Activated CD8-positive, alpha-beta memory T cell treated with anti-CD3 and anti-CD28 coated beads for 36 hours (primary cell): ENCODE results near the gene LRRC25. TPM values are rescaled to one million over a fixed set of nuclear protein-coding genes. Genes with fewer than 3 reads are reported as not detected.
"Not testable (repeated sequence)": the region's sequence is repeated elsewhere in the genome, so short reads cannot be mapped to it uniquely, and the experiment has no call there.

ENCODE experiments used
- CTCF ChIA-PET: fragments of 350-600 bp; sonication (Branson Sonifier 250); formaldehyde crosslinking; loops from one replicate; lab custom pipeline; 2021; ENCODE audit warnings: antibody characterized with exemption; lab: Charles Lee
- POLR2A ChIA-PET: fragments of 350-600 bp; sonication (Branson Sonifier 250); formaldehyde crosslinking; loops from one replicate; lab custom pipeline; 2021; ENCODE audit warnings: antibody characterized with exemption; lab: Charles Lee
- total RNA-seq, 2 experiments: library from RNA; stranded (reverse); gene quantifications; one replicate each; pipeline ENCODE4 v1.2.3, GENCODE V29; 2021

LRRC25 gene
- total RNA-seq, 2 experiments from 2014 or later, result not detected

- ChIA-PET CTCF (interaction anchor here (0.7 to 2.1 kb wide), 12 partner anchors 8 to 214 kb away, joined by 3 to 9 read pairs (median 5); no protein-coding TSS in a partner anchor), POLR2A (interaction anchor here (0.6 to 5.4 kb wide), 8 partner anchors 10 to 413 kb away, joined by 3 to 36 read pairs (median 6); partner anchors contain the start of gene JUND)
Measured at GRCh38 chr19:18419195-18419698, 21.8 kb upstream of the LRRC25 start, which contains the start of gene SSBP4. TSS of gene SSBP4 (plus strand) at chr19:18419398. CDS start at chr19:18419649, 251 bp downstream.

DNA sequence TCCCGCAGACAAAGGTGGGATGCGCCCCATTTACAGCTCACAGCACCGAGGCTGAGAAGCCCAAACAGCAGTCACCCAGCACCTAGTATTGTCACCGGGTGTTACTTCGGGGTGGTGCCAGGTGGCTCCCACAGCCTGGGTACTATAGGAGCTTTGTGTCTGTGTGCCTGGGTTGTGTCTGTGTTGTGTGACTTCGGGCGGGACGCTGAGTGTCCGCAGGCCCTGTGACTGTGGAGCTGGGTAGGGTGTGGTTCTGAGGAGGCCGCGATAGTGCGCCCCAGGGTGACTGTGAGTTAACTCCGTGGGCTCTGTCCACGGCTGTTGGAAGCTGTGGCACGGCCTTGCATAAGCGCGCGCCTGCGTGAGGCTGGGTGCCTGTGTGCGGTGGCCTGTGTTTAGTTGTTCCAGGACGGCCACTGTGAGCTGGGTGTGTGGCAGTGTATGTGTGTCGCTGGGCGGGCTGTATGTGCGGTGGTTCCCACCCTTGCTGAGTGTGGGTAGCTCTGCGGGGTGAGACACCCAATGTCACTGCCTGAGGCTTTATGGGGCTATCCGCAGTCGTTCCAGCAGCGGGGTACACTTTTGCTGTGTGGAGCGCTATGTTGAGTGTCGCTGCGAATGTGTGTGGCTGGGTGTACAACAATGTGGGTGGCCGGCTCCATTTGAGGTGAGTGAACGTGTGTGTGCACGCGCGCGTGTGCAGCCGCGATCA, 21.2 kb upstream of the LRRC25 start:
- ChIA-PET CTCF (interaction anchor here (0.7 to 1.9 kb wide), 10 partner anchors 7 to 214 kb away, joined by 3 to 9 read pairs (median 4); no protein-coding TSS in a partner anchor), POLR2A (interaction anchor here (0.8 to 5.4 kb wide), 7 partner anchors 10 to 414 kb away, joined by 3 to 36 read pairs (median 5); partner anchors contain the start of gene JUND)

DNA sequence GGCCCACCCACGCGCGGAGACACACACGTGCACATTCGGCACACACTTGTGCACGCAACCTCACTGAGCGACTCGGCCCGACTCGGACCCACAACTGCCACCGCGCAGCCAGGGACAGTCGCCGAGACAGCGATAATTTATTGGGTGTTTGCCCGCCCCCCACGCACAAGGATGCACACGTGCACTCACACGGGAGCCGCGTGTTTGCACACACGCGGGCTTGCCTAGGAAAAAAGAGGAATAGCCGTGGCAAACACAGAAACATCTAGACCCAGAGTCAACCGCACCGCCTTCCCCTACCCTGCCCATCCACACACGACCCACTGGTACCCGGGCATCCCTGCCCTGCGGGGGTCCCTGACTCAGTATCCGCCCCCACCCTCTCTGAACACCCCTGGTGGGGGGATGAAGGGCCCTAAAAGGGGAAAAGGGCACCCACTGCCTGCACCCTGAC, 20.6 kb upstream of the LRRC25 start:
- ChIA-PET CTCF (interaction anchor here (1.1 to 9.2 kb wide), 5 partner anchors 29 to 166 kb away, joined by 4 to 107 read pairs (median 5); partner anchors contain the start of gene GDF15), POLR2A (interaction anchor here (1.0 to 5.4 kb wide), 4 partner anchors 11 to 138 kb away, joined by 3 to 36 read pairs (median 6); partner anchors contain the start of gene JUND)

DNA sequence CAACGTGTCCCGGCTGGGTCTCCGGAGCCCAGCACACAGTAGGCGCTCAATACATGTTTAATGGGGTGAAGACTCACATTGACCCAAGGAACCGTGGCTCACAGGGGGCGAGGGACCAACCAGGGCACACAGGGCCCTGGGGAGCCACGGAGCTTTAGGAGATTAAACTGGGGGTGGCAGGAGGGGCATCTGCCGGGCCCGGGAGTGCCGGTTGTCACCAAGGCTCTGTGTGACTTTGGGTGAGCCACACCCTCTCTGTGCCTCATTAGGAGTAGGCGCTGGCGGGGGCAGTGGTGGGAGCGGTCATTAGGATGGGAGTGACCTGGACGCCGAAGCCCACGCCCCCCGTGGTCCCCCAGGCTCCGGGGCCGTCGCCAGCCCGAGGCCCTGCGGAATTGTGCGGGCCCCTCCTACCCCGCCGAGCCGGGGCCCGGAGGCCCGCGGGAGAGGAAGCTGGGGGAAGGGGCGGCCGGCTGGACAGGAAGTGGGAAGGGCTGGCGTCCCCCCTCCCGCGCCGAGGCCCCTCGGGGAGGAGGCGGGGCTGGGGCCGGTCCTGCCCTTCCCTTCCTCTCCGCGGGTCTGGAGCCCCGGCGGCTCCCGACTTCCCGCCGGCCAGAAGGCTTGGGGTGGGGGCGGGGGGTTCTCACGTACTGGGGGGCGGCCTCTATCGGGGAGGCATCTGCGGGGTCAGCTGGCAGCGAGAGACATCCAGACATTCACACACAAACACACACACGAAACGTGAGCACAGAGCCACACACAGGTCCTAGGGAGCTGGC, 20.0 kb upstream of the LRRC25 start:
- CTCF ChIA-PET, result interaction anchor here (1.3 to 9.2 kb wide), 5 partner anchors 14 to 304 kb away, joined by 3 to 107 read pairs (median 5); partner anchors contain the start of gene GDF15
- POLR2A ChIA-PET, result interaction anchor here (0.6 to 5.4 kb wide), 7 partner anchors 40 to 418 kb away, joined by 3 to 36 read pairs (median 6); partner anchors contain the start of gene JUND

DNA sequence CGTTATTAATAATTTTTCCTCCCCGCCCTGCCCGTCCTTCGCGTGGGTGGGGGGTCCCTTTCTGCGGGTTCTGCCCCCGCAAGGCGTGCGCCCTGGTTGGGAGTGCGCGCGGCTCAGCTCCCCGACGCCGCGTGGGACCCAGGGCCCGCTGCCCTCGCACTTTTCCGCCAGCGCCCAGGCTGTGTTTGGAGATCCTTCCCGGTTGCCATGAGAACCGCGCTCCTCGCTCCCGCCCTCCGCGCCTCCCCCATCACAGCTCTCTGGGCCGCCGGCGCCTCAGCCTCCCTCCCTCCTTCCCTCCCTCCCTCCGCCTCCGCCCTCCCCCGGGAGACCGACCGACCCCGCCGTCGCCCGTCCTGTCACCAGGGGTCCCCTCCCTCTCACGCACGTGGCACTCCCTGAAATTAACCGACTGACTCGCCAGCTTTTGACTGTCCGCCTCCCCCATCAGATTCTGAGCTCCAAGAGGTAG, 19.4 kb upstream of the LRRC25 start:
- ChIA-PET POLR2A (interaction anchor here (0.6 to 5.4 kb wide), 7 partner anchors 40 to 417 kb away, joined by 3 to 36 read pairs (median 6); partner anchors contain the start of gene JUND), CTCF (interaction anchor here (0.5 to 9.2 kb wide), 5 partner anchors 15 to 304 kb away, joined by 3 to 107 read pairs (median 4); partner anchors contain the start of gene GDF15)

DNA sequence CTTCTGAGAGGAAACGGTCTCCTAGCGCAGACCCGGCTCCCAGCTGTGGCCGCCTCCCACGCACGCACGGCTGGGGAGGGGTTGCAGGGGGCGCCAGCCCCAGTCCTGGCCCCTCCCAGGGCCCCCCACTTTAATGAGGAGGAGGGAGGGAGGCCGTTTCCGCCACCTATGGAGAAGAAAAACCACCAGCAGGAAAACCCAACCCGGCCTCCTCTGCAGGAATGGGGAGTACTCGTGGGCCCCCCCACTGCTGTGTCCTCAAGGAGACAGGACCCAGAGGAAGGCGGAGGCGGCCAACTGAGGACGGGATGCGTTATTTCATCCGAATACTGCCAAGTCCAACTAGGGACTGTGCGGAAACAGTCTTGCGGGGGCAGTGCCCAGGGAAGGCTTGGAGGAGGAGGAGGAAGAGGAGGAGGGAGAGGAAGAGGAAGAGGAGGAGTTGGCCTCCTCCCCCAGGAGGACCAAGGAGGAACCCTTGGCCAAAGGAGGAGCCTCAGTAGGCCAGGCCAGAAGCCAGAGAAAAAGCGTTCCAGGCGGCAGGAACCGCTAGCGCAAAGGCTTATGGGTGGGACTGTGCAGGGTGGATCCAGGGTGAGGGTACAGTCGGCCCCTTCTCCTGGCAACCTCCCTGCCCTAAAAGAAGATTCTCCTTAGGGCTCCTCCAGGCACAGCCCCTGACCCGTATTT, 17.9 kb upstream of the LRRC25 start:
- ChIA-PET POLR2A (interaction anchor here (1.0 to 5.4 kb wide), 3 partner anchors 94 to 135 kb away, joined by 3 to 36 read pairs (median 5); partner anchors contain the start of gene JUND), CTCF (interaction anchor here (0.5 to 9.2 kb wide), 3 partner anchors 27 to 87 kb away, joined by 3 to 107 read pairs (median 4); partner anchors contain the start of gene GDF15)

DNA sequence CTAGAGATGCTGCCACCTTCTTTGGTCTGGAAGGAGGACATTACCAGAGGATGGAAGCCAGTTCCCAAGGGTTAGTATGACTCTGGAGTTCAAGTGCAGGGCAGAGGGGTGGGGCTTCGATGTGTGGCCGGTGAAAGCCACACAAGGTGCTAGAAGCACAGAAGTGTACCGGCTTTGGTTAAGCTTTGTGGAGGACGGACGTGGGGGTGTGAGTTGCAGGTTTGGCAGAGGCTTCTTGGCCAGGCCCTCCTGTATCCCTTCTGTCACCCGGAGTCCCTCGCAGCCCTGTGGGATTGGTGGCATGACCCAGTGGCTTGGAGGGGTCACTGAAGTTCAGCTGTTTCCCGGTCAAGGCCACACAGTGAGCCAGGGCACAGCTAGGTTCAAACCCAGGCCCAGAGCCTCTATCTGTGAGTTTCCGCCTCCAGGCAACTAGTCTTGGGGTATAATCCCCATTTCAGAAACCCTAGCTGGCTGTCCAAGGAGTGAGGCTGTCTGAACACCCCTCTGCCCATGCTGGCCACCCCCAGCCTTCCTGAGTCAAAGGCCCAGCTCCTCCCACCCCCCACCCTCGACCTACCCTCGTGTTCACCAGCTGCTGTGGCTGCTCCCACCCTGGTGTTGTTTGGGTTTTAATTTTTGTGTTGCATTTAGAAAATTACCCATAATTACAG, 17.2 kb upstream of the LRRC25 start:
- ChIA-PET POLR2A (interaction anchor here (0.9 kb wide), 1 partner anchor 134 kb away, joined by 3 read pairs; the partner anchor contains the start of gene JUND), CTCF (interaction anchor here (0.5 to 9.2 kb wide), 3 partner anchors 26 to 87 kb away, joined by 3 to 107 read pairs (median 4); partner anchors contain the start of gene GDF15)

- ChIA-PET CTCF (interaction anchor here (1.3 to 9.2 kb wide), 2 partner anchors 24 to 71 kb away, joined by 4 to 107 read pairs; partner anchors contain the start of gene GDF15), POLR2A (no interaction called here)
Measured at GRCh38 chr19:18412610-18413239, 15.3 kb upstream of the LRRC25 start.

- POLR2A ChIA-PET, result no interaction called here
- CTCF ChIA-PET, result no interaction called here
Measured at GRCh38 chr19:18408053-18408476, 10.6 kb upstream of the LRRC25 start.

DNA sequence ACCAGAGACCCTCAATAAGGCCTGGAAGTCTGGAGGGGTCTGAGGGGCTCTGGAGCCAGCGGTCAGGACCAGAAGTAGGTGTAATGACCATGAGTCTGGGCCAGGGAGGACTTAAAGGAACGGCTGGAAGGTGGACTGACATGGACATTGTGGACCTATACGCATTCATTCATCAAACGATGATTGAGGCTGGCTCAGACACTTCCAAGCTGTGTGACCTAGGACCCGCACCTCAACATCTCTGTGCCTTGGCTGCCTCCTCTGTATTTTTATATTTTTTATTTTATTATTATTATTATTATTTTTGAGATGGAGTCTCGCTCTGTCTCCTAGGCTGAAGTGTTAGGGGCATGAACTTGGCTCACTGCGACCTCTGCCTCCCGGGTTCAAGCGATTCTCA, 9.3 kb upstream of the LRRC25 start:
- CTCF ChIA-PET, result interaction anchor here (1.4 kb wide), 1 partner anchor 18 kb away, joined by 7 read pairs; no protein-coding TSS in a partner anchor

DNA sequence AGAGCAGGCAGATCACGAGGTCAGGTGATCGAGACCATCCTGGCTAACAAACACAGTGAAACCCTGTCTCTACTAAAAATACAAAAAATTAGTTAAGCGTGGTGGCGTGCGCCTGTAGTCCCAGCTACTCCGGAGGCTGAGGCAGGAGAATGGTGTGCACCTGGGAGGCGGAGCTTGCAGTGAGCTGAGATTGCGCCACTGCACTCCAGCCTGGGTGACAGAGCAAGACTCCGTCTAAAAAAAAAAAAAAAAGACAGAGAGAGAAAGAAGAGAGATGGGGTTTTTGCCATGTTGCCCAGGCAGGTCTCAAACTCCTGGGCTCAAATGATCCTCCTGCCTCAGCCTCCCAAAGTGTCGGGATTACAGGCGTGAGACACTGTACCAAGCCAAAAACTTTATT, 8.3 kb upstream of the LRRC25 start:
- POLR2A ChIA-PET, result interaction anchor here (0.5 kb wide), 1 partner anchor 911 kb away, joined by 3 read pairs; no protein-coding TSS in a partner anchor
- CTCF ChIA-PET, result interaction anchor here (0.8 to 1.4 kb wide), 4 partner anchors 17 to 154 kb away, joined by 3 to 7 read pairs (median 4); partner anchors contain the start of gene GDF15

More for the DNA sequence above, 9.3 kb upstream of the LRRC25 start:
- POLR2A ChIA-PET, result no interaction called here

DNA sequence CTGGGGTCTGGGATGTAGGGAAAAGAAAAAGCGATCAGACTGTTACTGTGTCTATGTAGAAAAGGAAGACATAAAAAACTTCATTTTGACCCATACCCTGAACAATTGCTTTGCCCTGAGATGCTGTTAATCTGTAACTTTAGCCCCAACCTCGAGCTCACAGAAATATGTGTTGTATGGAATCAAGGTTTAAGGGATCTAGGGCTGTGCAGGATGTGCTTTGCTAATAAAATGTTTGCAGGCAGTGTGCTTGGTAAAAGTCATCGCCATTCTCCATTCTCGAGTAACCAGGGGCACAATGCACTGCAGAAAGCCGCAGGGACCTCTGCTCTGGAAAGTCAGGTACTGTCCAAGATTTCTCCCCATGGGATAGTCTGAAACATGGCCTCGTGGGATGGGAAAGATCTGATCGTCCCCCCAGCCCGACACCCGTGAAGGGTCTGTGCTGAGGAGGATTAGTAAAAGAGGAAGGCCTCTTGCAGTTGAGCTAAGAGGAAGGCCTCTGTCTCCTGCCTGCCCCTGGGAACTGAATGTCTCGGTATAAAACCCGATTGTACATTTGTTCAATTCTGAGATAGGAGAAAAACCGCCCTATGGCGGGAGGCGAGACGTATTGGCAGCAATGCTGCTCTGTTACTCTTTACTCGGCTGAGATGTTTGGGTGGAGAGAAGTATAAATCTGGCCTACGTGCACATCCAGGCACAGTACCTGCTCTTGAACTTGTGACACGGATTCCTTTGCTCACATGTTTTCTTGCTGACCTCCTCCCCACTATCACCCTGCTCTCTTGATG, 5.2 kb upstream of the LRRC25 start:
- POLR2A ChIA-PET, result not testable (repeated sequence)
- CTCF ChIA-PET, result interaction anchor here (1.5 kb wide), 1 partner anchor 8 kb away, joined by 4 read pairs; no protein-coding TSS in a partner anchor

DNA sequence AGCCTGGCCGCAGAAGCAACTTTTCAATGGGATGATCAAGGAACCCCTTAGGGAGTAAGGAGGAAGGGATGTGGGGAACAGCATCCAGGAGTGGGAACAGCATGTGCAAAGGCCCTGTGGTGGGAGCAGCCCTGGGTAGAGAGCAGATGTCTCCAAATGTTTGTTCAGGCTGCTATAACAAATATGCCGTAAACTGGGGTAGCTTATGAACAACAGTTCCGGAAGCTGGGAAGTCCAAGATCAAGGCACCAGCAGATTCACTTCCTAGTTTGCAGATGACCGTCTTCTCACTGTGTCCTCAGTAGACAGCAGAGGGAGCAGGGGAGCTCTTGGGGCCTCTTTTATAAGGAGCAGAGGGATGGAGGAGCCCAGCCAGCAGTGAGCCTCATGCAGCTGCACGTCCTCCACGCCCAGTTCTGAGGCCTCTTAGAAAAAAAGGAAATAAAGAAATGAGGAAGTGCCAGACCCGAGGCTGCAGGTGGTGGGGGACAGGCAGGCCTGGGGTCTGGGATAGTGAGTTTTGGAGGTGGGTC, 4.2 kb upstream of the LRRC25 start:
- POLR2A ChIA-PET, result no interaction called here

DNA sequence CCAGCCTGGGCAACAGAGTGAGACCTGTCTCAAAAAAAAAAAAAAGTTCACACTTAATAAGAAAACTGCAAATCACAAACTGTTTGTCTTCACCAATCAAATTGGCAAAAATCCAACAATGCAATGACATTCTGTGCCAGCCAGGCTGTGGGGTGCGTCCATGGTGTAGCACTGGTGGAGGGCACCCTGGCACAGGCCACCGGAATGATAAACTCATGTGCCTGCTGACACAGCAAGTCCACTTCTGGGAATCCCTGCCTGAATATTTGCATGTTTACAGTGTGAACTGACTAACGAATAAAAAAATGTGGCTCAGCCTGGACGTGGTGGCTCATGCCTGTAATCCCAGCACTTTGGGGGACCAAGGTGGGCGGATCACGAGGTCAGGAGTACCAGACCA, 1.6 kb upstream of the LRRC25 start:
- CTCF ChIA-PET, result interaction anchor here (1.0 kb wide), 1 partner anchor 11 kb away, joined by 4 read pairs; no protein-coding TSS in a partner anchor
- POLR2A ChIA-PET, result no interaction called here

More for the DNA sequence above, 4.2 kb upstream of the LRRC25 start:
- CTCF ChIA-PET, result interaction anchor here (1.5 kb wide), 1 partner anchor 9 kb away, joined by 4 read pairs; no protein-coding TSS in a partner anchor
